Sciatic nerve (tissue), 2 donors: ENCODE results near the gene DDN. TPM values are rescaled to one million over a fixed set of nuclear protein-coding genes. Genes with fewer than 3 reads are reported as not detected.

Experiments
- ATAC-seq: fragments of 200-7000 bp; cut with Tn5 transposase; one replicate; pipeline ENCODE4 v1.9.1; 2020; ENCODE audit warnings: mild to moderate bottlenecking, moderate library complexity
- DNase-seq: peaks from one replicate; pipeline ENCODE4 v3.0.0-alpha.2; 2020; ENCODE audit warnings: low spot score
- intact Hi-C: fragments of 100-400 bp; cut with DNase I; formaldehyde crosslinking; loops from one replicate; pipeline ENCODE4 v1.14.2; 2022
- total RNA-seq: library from RNA; stranded (reverse); fragmentation: NEBNext Ultra II Directional; extraction: Animal tissue kit (Norgen Biotek cat#: 25700); gene quantifications from one replicate; pipeline ENCODE4 v1.2.1, GENCODE V29; 2021
- donor health status: DM: no; HTN: no; CAD: no.
- donor health status: DM: no; HTN: no; CAD: no.

DDN gene
- total RNA-seq, 1 donor from 2014 or later: not detected

DNA sequence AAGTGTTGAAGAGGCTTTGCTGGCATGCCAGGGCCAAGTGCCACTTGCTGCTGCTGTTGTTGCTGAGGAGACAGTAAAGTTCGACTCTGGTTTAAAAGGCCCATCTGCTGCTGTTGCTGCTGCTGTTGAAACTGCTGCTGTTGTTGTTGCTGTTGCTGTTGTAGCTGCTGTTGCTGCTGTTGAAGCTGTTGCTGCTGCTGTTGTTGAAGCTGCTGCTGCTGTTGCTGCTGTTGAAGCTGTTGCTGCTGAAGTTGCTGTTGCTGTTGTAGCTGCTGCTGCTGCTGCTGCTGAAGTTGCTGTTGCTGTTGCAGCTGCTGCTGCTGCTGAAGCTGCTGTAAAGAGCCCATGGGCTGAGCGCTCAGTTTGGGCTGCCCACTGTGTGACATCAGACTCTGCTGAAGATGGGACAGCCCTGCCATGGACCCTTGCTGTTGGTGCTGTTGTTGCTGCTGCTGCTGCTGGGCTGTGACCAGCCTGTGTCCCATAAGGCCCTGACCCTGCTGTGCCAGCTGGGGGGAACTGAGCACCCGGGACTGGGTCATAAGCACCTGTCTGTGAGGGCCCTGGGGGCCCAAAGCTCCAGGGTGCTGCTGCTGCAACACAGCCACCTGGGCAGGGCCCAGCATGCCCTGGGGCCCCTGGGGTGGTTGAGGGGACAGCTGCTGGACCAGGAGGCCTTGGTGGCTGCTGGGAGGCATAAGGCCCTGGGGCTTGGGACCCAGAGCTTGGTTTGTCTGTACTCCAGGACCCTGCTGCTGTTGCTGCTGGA lies 33.7 kb upstream of the DDN start:
- no peak for ATAC-seq
- intact Hi-C loops: no loop called here
- peak; percentile 41 for DNase-seq

DNA sequence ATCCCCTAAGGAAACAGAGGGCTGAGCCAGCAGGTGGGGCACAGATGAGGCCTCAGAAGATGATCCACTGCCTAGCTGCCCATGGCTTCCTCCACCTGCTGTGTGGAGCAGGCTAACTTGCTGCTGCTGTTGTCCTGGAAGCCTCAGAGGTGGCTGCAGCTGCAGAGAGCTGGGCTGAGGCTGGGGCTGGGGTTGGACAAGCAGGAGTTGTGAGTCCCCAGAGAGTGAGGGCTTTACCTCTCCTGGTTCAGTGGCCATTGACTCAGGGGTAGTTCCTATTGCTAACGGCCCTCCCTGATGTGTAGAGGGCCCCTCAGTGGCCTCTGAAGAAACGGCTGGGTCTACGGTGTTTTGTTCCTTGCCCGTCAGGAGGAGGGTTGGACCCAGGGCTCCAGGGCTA lies 33.1 kb upstream of the DDN start:
- intact Hi-C loops: no loop called here
- DNase-seq (peak; percentile 34), ATAC-seq (no peak)

DNA sequence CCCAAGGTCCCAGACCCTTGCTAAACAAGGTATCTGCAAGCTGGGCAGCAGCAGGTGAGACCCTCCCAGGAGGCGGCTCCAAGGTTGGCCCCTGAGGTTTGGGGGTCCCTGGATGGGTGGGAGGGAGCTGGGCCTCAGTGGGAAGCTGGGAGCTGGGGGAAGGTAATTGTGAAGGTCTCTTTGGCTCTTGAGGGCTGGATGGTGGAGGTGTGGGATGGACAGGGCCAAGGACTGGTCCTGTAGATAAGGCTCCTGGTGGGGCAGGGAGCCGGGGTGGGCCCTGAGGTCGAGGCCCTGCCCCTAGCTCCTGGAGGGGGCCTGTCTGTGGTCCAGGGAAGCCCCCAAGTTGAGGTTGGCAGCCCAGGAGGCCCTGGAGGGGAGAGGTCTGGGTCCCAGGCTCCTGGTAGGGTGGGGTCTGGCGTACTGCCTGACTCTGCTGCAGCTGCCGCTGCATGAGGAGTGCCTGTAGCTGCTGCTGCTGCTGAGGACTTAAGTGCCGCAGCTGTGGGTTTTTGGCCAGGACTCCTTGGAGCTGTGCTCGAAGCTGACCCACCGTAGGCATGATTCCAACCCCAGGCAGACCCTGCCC lies 32.5 kb upstream of the DDN start:
- intact Hi-C loops: no loop called here
- DNase-seq: no peak
- no peak for ATAC-seq

DNA sequence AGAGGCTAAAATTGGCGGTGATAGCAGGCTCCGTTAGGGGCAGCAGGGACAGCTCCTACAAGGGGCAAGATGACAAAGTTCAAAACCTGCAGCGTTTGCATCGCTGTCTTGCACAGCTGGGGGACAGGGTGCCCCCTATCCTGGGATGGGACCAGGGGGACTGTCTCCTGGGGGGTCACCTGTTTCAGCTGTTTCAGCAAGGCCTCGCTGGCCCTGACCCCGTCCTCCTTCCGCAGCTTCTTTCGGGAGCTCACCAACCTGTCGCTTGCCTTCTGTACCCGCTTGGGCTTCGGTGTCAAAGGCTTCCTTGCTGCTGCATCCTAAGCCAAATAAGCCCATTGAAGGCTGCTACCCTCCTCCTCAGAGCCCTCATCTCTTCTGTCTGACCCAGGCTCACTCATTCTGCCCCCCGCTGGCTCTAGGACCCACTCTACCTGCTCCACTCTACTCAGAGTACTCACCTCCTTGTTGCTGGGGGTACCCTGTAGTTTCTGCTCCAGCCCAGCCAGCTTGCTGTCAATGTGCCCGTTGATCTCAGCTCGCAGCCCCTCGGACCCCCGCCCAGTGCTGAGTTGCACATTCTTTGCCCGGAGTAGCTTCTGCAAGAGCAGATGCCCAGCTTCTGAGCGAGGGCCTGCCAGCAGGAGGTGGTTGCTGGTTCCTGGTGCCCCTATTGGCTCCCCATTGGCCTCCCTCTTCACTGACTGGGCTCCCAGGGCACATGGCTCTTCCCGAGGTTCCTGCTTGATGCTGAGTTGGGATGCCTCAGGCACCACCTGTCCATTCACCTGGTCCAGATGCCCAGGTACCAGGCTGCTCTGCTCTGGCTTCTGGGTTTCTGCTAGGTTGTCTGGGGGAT lies 31.8 kb upstream of the DDN start:
- ATAC-seq (no peak), DNase-seq (no peak)
- intact Hi-C loops: no loop called here

DNA sequence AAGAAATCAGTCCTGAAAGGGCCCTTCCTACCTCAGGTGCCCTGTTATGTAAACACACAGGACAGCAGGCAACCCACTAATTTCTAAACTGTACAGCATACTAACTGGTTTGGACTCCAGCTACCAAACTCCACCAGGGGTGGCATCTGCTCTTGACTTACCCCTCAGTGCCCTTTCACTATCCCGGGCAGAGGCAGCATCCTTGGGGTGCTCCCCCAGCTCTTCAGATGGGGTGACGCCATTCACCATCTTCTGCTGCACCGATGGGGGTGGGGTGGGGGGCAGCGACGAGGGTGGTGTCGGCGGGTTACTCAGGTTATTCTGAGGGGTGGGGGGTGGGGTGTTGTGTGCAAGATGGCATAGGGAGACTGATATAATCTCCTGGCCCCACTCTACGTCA lies 30.9 kb upstream of the DDN start:
- intact Hi-C loops: no loop called here
- no peak for ATAC-seq
- DNase-seq: no peak

DNA sequence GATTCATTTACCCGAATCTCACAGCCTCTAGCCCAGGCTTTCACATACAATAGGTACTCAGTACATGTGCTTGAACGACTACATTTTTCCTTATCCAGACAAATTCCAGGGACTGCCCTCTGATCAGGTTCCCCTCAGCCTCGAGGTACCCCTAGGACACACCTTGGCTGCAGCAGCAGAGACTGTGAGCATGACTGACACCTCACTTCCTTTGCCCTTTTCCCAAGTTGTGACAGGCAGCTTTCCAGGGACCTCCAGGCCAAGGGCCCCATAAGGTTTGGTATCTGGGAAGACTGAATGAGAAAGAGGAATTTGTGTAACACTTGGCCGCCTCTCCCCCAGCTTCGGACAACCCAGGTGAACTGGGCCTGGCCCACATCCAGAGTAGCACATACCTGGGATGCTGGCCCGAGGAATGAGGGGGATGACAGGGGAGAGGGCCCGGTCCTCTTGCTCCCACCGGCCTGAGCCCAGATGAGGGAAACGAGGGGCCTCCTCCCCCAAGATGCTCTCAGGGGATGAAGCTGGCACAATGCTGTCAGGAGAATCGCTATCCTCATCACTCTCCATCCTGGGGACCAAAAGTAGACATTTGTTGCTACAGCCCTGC lies 29.6 kb upstream of the DDN start:
- intact Hi-C loops: no loop called here
- DNase-seq (peak; percentile 60), ATAC-seq (no peak)

DNA sequence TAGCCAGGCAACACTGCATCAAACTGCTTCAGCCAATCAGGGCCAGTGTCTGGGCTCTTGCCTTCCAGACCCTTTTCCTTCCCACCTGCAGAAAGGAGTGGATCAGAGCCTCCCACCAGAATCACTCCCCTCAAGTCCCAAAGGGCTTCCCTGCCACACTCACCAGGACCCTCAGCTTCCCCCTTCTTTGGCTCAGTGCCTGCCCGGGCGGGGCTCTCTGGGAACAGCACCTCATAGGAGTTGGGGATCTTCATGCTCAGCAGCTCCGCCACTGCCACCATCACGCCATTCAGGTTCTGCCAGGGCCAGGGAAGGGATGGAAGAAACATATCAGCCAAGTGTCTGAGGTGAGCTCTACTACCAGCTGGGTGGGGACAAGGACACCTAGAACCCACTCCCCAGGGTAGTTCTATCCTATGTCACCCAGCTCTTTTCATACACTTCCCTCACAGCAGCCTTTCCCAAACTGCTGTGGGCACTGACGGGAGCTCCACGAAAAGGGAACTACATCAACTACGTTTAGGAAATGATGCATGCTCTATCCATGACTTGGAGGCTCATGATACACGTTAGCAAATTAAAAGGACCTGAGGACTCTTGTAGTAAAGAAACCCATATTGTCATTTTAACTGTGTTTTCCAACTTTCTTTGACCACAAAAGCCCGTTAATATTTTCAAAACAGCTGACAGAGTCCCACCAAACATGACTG lies 28.8 kb upstream of the DDN start:
- ATAC-seq: no peak
- intact Hi-C loops: no loop called here
- peak; percentile 61 for DNase-seq

DNA sequence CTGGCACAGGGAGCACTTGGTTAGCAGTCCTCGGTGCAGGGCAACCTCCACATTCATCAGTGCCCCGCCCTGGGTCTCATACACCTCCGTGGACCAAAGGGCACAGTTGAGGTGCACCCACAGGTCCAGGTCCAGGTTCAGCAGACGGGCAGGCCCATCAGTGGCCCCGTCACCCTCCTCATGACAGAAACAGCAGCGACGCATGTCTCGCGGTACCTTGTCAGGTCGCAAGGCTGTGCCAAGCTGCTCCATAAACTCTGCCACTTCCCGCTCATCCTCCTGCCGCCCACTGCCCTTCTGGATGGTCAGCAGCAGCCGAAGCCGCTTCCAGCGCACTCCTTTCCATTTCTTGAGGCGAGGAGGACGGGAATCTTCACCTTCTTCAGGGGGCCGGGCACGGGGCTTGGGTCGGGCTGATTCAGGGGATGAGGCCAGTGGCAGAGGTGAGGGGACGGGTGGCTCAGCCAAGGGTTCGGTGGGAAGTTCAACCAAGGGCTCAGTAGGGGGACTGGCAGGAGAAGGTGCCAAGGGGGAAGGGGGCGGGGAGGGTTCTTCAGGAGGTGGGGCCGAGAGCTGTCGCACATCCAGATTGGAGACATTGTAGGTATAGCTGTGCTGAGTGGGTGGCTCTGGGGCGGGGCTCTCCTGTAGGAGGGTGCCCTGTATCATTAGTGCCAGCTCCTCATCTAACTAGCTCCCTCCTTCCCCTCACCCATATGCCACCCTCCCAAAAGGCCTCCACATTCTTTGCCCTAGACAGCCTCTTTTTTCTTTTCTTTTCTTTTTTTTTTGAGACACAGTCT lies 27.7 kb upstream of the DDN start:
- no peak for ATAC-seq
- intact Hi-C loops: no loop called here
- DNase-seq: peak; percentile 58

DNA sequence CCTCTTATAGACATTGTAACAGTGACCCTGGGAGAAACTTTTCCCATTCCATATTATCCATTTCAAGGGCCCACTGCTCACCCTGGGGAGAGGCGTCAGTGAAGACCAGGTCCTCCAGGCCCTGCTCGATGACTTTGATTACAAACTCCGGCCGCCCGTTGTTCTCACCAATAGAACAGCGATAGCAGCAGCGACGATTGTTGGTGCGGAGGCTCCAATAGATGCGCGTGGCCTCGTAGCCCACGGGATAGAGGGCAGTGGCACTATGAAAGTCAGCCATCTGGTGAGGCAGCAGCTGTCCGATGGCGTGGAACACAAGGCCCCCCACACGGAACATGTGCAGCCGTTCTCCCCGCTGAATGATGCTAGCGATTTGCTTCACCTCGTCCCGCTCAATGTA lies 26.9 kb upstream of the DDN start:
- DNase-seq: no peak
- intact Hi-C loops: no loop called here
- no peak for ATAC-seq

DNA sequence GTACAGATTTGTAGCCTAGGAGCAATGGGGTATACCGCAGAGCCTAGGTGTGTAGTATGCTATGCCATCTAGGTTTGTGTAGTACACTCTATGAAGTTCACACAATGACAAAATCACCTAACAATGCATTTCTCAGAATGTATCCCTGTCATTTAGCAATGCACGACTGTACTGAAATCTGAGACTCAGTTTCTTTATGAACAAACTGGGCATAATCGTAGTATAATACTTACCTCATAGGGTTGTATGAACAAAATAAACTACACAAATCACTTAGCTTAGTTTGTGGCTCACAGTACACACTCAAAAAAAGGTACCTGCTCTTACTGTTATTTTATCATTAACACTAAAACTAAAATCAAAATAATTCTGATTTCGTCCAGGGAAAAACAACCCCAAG lies 26.3 kb upstream of the DDN start:
- ATAC-seq (no peak), DNase-seq (no peak)
- intact Hi-C loops: no loop called here

DNA sequence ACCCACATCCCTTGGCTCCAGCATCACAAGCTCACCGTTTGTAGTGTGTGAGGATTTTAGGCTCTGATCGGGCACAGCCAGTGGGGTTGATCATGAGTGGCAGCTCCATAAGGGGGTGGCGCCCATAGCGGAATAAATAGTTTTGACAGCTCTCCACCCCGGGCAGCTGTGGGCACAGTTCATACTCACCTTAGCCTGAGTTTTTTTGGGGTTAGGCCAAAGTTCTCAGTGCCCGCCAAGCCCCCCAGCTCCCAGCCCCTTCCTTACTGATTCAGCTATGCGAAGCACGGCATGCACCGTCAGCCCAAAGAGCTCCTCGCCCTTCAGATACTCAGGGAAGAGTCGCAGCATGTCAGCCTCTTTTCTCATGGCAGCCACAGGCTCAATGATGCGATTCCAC lies 25.4 kb upstream of the DDN start:
- intact Hi-C loops: no loop called here
- ATAC-seq (no peak), DNase-seq (no peak)

DNA sequence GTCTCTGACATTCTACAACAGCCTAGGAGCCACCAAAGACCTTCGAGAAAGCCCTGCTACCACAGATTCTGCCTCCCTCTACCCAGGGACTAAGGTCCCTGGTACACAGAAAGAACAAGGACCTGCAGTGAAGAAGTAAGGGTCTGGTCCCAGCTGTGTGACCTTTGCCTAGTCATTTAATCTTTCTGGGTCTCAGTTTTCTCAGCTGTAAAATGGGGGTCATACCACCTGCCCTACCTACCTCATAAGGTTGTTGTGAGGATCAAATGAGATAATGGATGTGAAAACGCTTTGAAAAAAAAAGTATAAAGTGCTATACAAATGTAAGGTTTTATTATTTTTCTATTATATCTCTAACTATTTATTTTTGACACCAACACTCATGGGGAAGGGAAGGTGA lies 24.6 kb upstream of the DDN start:
- no peak for ATAC-seq
- intact Hi-C loops: no loop called here
- DNase-seq: no peak

DNA sequence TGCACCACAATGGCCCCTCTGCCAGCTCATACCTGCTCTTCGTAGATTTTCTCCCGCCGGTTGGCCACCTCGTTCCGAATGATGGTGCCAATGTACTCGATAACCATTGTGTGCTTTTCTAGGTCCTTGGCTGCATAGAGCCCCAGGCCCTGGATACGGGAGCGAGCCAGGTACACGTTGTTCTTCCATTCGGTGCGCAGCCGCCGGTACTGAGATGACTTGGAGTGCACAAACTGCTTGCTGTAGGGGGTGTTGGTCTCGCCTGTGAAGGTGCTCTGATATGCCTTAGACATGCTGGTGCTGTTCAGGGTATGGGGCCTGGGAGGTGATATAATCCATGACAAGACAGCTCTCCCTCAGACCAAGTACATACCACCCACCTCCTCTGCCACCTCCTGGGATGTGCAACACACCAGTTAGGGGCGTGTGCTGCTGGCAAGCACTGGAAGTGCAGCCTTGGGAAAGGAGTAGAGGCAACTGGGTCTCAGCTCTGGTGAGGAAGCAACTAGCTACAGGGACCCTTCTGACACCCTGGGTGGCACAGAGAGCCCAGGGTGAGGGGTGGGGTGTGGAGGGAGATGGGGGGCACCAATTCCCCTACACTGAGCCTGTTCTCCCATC lies 23.5 kb upstream of the DDN start:
- intact Hi-C loops: no loop called here
- ATAC-seq (no peak), DNase-seq (no peak)

DNA sequence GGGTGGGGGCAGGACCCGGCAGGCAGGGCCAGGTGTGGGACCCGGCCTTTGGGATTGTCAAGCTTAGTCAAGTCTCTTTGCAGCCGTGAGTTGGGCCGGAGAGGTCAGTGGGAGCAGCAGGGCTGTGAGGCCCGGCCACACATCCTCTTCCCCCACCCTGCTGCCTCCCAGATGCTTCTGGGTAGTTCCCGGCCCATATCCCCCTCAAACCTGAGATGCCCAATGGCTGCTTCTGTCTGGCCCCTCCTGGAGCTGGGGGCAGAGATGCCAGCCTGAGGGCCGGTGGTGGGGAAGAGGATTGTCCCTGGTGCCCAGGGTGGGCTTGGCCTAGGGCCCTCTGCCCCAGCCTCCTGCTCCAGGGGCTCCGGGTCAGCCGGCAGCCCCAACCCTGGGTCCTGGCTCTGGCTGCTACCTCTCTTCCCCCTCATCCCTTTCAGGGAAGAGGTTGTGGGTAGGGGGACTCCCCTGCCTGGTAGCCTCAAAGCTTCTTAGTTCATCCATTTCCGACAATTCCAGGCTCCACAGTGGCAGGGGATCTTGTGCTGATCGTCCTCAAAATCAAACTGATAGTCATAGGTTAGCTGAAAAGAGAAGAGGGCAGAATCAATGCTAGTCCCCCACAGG lies 22.2 kb upstream of the DDN start:
- DNase-seq (no peak), ATAC-seq (no peak)
- intact Hi-C loops: loop anchor here (1.0 kb wide), 1 partner anchor 18 kb away; no protein-coding TSS in a partner anchor

DNA sequence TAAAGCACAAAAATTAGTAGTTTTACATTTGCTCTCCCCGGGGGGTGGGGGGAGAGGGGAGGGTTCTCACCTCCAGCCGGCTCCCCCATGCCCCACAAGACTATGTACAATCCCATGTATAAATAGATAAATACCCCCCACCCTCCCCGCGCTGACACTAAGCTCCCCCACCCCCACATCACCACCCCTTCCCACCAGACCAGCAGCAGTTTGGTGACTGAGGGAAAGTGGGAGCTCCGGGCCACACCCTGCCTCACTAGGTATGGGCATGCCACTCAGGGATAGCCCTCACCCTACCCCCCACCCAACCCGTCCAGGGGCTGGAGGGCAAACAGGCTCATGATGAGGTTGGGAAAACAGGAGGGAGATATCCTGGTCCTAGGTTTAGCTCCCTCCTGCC lies 21.3 kb upstream of the DDN start:
- ATAC-seq: no peak
- intact Hi-C loops: no loop called here
- no peak for DNase-seq

DNA sequence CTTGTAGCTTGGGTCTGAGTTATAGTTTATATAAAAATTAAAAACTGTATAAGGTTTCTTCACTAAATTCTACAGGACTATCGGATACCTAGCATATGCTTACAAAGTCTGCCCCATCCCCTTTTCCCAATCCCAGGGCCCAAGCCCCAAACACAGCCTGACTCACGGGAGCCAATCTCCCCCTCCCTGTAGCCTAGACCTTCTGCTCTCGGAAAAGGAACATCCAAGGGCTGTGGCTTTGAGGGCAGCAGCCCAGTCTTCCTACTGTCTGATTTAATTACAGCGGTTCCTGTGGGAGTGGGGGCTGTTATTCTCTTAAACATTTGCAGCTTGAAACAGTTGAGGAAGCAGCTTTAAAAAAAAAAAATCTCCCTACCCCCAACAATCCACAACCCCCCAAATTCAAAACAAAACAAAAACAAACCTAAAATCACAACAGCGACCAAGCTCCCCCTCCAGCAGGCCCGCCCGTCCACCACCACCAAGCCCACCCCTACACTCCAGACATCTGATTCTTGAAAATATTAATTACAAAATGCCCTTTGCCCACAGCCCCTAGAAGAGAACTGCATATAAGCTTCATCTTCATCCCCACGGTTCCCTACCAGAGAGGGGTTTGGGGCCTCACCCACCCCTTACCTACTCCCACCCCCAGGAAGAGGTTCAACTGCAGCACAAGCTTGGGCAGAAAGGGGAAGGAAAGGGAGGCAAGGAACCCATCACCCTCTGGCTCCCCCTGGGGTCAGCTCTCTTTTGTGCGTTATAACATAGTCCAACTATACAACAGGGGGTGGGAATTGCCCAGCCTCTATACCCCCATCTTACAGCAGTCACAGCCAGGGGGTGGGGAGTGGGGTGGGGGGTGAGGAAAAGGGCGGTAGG lies 20.5 kb upstream of the DDN start:
- intact Hi-C loops: no loop called here
- ATAC-seq (peak; percentile 24), DNase-seq (no peak)

DNA sequence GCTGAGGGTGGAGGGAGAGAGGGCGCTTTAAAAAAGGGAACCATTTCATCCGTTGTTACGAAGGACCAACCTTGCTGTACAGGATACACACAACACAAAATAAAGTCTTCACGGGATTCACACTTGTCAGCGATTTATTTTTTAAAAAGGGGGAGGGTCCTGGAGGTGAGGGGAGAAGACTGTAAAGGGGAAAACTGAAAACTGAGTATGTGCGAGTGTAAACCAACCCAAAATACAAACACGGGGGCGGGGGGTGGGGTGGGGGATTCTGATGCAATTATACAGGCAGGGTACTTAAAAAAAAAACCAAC lies 19.9 kb upstream of the DDN start:
- ATAC-seq (peak; percentile 29), DNase-seq (no peak)
- intact Hi-C loops: no loop called here
